Activated B cell treated with CpG ODN at 0.5 μM for 24 hours (primary cell): Measurements from ENCODE around the gene ONECUT2. TPM values are rescaled to one million over a fixed set of nuclear protein-coding genes. Genes with fewer than 3 reads are reported as not detected.

Experiments used
- ATAC-seq: fragments of 200-7000 bp; cut with Tn5 transposase; one replicate; pipeline ENCODE4 v1.10.0; 2021; ENCODE audit warnings: low read depth, mild to moderate bottlenecking, moderate library complexity
- CTCF ChIA-PET: fragments of 350-600 bp; sonication (Branson Sonifier 250); formaldehyde crosslinking; loops from one replicate; lab custom pipeline; 2021; ENCODE audit warnings: antibody characterized with exemption; lab: Charles Lee
- POLR2A ChIA-PET: fragments of 350-600 bp; sonication (Branson Sonifier 250); formaldehyde crosslinking; loops from one replicate; lab custom pipeline; 2021; ENCODE audit warnings: antibody characterized with exemption; lab: Charles Lee
- DNase-seq: peaks from one replicate; pipeline ENCODE4 v3.0.0; 2022
- H3K27ac Mint-ChIP-seq: one replicate; pipeline ENCODE4 v1.8.0; 2020; ENCODE audit warnings: mixed read lengths
- H3K27me3 Mint-ChIP-seq: one replicate; pipeline ENCODE4 v1.8.0; 2021; ENCODE audit warnings: mixed read lengths
- H3K36me3 Mint-ChIP-seq: one replicate; pipeline ENCODE4 v1.8.0; 2021; ENCODE audit warnings: low read depth, mixed read lengths
- H3K4me1 Mint-ChIP-seq: one replicate; pipeline ENCODE4 v1.8.0; 2021; ENCODE audit warnings: mixed read lengths
- H3K4me3 Mint-ChIP-seq: one replicate; pipeline ENCODE4 v1.8.0; 2020; ENCODE audit warnings: mild to moderate bottlenecking, mixed read lengths
- H3K9me3 Mint-ChIP-seq: one replicate; pipeline ENCODE4 v1.8.0; 2020; ENCODE audit warnings: mixed read lengths
- intact Hi-C: fragments of 100-400 bp; cut with micrococcal nuclease; formaldehyde crosslinking; loops from one replicate; pipeline ENCODE4 v1.15.1; 2024
- total RNA-seq: library from RNA; stranded (reverse); gene quantifications from 2 replicates; pipeline ENCODE4 v1.2.3, GENCODE V29; 2022
- TF ChIP-seq, protein P1 (sequence below): fragments of 200-600 bp; IDR thresholded peaks from one replicate; pipeline ENCODE4 v1.8.0; 2022; ENCODE audit warnings: antibody characterized with exemption, mild to moderate bottlenecking

ONECUT2 gene
- total RNA-seq, 1 donor from 2014 or later, result not detected

DNA sequence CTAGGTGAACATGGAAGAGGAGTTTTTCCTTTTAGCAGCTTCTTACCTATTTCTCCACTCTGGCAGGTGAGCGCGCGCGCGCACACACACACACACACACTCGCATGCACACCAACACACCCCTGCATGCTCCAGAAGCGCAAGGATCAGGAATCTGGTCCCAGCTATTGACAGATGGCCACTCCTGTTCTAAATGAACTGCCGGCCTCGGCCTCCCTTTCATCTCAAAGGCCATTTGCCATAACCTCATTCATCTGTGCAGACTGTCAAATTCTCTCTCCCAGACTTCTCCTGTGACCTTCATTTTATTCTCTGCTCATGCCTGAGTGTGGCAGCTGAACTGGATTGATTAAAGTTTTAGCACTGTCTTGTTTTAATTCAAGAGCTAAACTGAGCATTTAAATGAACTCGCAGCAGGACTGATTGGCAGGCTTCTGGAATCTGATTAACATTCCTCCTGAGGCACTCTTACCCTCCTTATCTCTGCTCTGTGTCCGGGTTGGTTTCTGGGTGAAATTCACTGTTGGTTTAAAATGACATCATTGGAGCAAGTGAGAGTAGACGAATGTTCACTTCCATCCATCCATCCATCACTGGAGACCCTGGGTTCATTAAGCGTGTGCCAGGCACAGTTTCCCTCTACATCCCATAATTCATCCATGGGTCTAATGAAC is 92.5 kb downstream of the ONECUT2 start:
- CTCF ChIA-PET, result no interaction called here
- no peak overlapping the region for H3K4me3 Mint-ChIP-seq
- H3K36me3 Mint-ChIP-seq, result no peaks in the 10 kb centered on the region
- DNase-seq (no peak), ATAC-seq (no peak)
- intact Hi-C loops, result no loop called here
- peaks cover 2% of the 10 kb centered on the region for H3K9me3 Mint-ChIP-seq
- peaks cover 12% of the 10 kb centered on the region for H3K27me3 Mint-ChIP-seq
- H3K4me1 Mint-ChIP-seq, result peaks cover 7% of the 10 kb centered on the region
- no peak overlapping the region for H3K27ac Mint-ChIP-seq
- TF ChIP-seq, protein P1, sequence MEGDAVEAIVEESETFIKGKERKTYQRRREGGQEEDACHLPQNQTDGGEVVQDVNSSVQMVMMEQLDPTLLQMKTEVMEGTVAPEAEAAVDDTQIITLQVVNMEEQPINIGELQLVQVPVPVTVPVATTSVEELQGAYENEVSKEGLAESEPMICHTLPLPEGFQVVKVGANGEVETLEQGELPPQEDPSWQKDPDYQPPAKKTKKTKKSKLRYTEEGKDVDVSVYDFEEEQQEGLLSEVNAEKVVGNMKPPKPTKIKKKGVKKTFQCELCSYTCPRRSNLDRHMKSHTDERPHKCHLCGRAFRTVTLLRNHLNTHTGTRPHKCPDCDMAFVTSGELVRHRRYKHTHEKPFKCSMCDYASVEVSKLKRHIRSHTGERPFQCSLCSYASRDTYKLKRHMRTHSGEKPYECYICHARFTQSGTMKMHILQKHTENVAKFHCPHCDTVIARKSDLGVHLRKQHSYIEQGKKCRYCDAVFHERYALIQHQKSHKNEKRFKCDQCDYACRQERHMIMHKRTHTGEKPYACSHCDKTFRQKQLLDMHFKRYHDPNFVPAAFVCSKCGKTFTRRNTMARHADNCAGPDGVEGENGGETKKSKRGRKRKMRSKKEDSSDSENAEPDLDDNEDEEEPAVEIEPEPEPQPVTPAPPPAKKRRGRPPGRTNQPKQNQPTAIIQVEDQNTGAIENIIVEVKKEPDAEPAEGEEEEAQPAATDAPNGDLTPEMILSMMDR, result no peak
- POLR2A ChIA-PET, result no interaction called here

DNA sequence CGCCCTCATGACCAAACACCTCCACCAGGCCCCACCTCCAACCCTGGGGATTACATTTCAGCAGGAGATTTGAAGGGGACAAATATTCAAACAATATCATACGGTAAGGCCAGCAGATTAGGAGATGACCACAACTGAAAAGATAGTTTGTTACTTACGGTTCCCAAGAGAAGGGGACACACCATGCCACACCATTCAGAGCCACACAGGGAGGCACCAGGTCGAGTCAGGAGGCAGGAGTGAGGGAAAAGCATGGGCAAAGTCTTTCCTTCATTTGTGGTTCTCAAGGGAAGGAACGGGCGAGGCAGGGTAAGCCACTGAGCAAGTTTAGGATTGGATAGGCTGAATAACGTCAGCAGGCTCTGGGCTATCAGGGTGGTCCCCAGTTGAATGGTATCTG is 94.0 kb downstream of the ONECUT2 start:
- H3K36me3 Mint-ChIP-seq, result no peaks in the 10 kb centered on the region
- TF ChIP-seq, protein P1, result no peak
- POLR2A ChIA-PET, result no interaction called here
- CTCF ChIA-PET, result no interaction called here
- H3K27ac Mint-ChIP-seq, result no peak overlapping the region
- ATAC-seq, result no peak
- intact Hi-C loops, result no loop called here
- no peaks in the 10 kb centered on the region for H3K4me1 Mint-ChIP-seq
- no peak for DNase-seq
- H3K4me3 Mint-ChIP-seq, result no peak overlapping the region
- peaks cover 2% of the 10 kb centered on the region for H3K9me3 Mint-ChIP-seq
- peaks cover 12% of the 10 kb centered on the region for H3K27me3 Mint-ChIP-seq

DNA sequence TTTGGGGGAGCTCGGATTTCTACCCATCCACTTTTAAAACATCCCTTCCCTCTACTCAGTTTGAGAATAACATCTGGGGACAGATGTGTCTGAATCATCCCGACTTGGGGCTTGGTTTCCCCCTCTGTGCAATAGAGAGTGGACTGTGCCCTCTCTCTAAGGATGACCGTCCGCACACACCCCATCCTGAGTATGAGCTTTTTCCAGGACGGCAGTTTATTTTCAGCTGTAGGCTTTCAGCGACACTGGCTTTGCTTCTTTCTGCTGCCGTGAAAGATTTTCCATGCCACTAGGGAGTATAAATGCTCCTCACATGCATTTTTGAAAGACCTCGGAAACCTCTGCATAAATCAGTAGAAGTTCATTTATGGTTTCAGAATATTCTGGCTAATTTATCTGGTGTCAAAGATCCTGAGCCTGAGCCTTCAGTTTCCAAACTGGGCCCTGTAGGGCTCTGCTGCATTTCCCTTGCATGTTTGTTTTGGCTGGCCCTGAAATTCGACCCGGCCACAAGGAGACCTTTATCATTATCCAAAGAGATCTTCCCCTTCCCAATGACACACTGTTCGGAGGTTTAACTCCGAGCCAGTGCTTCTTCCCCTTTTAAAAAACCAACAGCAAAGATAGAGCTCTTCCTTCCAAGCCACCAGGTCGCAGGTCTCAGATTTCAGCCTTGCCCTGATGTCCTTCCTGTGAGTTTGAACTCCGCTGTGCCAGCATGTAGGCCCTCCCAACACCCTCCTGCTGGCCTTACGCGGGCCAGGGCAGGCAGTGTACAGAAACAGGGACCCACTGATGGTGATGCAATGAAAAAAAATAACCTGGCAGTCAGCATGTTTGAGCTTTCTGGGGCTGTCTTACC is 98.1 kb downstream of the ONECUT2 start:
- ChIA-PET CTCF (no interaction called here), POLR2A (no interaction called here)
- no peak for DNase-seq
- no peaks in the 10 kb centered on the region for H3K4me1 Mint-ChIP-seq
- no peak overlapping the region for H3K27ac Mint-ChIP-seq
- TF ChIP-seq, protein P1, result no peak
- H3K9me3 Mint-ChIP-seq, result no peaks in the 10 kb centered on the region
- H3K27me3 Mint-ChIP-seq, result peaks cover 10% of the 10 kb centered on the region
- ATAC-seq, result no peak
- H3K36me3 Mint-ChIP-seq, result no peaks in the 10 kb centered on the region
- no peak overlapping the region for H3K4me3 Mint-ChIP-seq
- intact Hi-C loops, result no loop called here

DNA sequence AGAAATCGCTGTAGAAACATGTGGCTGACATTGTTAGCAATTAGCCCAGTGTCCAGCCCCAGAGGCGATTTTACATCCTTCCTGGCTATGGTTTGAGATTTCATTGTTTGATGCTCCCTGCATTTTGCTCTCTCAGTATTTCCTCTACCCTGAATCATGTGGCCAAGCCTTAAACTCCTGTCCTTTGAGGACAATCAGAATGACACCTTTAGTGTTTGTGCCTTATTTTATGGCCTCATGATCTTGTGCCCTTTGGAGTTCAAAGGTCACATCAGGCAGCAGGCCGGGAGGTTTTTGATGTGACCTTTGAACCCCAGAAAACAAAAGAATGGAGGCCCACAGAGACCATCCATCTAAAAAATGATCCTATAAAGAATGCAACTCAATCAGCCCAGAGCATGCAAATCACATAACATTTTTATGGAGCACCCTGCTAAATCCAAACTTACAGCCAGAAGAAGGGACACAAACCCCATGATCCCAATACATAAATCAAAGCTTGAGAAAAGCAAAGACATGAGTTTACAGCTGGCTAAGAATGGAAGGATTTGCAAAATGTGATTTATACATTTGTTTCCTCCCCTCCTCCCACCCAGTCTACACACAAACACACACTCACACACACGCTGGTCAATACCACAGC is 98.8 kb downstream of the ONECUT2 start:
- H3K27ac Mint-ChIP-seq, result no peak overlapping the region
- no peak overlapping the region for H3K4me3 Mint-ChIP-seq
- CTCF ChIA-PET, result no interaction called here
- DNase-seq (no peak), ATAC-seq (no peak)
- no peaks in the 10 kb centered on the region for H3K36me3 Mint-ChIP-seq
- intact Hi-C loops, result no loop called here
- H3K9me3 Mint-ChIP-seq, result no peaks in the 10 kb centered on the region
- POLR2A ChIA-PET, result no interaction called here
- TF ChIP-seq, protein P1, result no peak
- peaks cover 9% of the 10 kb centered on the region for H3K27me3 Mint-ChIP-seq
- no peaks in the 10 kb centered on the region for H3K4me1 Mint-ChIP-seq

DNA sequence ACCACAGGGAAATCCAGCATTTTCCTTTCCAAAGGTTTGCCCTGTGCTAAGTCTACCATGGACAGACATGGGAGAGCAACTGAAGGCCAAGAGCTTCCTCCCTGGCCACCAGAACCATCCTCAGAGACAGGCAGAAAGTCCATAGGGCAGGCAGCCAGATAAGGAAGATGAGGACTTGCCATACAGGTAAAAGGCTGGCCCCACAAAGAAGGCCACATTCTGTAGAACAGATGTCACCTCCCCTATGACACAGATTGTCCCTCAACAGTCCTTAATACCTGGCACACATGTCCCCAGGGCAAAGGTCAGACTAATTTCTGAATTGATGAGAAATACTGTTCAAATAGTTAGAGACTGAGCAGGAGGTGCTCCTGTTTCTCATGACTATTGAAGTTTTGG is 99.3 kb downstream of the ONECUT2 start:
- ChIA-PET CTCF (no interaction called here), POLR2A (no interaction called here)
- intact Hi-C loops, result no loop called here
- ATAC-seq, result no peak
- Mint-ChIP-seq H3K4me3 (no peak overlapping the region), H3K9me3 (no peaks in the 10 kb centered on the region), H3K4me1 (no peaks in the 10 kb centered on the region), H3K27ac (no peak overlapping the region), H3K36me3 (no peaks in the 10 kb centered on the region), H3K27me3 (peaks cover 4% of the 10 kb centered on the region)
- TF ChIP-seq, protein P1, result no peak
- no peak for DNase-seq
